ENCODE results near the gene TEX2. TPM values are rescaled to one million over a fixed set of nuclear protein-coding genes. Genes with fewer than 3 reads are reported as not detected.
A peak's percentile ranks its signal among the peaks of the same experiment; 100 is the strongest.

TEX2 gene
- total and polyA plus RNA-seq, 7 donors = 4.6 to 50.7 (median 39.3) TPM

DNA sequence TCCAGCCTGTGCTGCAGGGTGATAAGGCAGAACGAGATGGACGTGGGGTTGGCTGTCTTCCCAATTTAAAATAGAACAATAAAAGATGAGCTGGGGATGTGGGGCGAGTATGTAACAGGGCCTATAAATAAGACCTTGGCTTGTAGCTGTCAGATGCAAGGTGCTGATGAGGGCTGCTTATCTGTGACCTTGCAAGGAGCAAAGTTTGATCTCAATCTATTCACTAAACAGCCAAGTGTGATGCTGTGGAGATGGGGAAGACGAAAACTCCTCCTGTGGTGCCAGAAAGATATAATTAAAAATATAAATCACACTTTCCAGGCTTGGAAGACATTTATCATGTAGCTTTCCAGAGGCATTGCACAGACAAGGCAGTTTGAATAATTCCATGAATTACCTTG lies 26.7 kb upstream of the TEX2 start:
- 20 to 51% methylated on average over 4 of the region's 4 CpGs for WGBS, 2 donors
- no peak overlapping the region for H3K27ac ChIP-seq
- TF ChIP-seq POLR2A (IDR thresholded peaks at IDR 0.05) = no peak
- no peak for TF ChIP-seq CTCF (IDR thresholded peaks at IDR 0.05)
- TF ChIP-seq POLR2AphosphoS5 (IDR thresholded peaks at IDR 0.05) = no peak
- TF ChIP-seq EP300 (IDR thresholded peaks at IDR 0.05) = no peak
- peaks cover 0 to 5% (median 0%) of the 10 kb centered on the region in 4 donors for H3K9me3 ChIP-seq
- H3K27me3 ChIP-seq = no peaks in the 10 kb centered on the region
- intact Hi-C loops (cut with DNase I) = no loop called here
- H3K4me1 ChIP-seq = no peaks in the 10 kb centered on the region
- no peaks in the 10 kb centered on the region for H3K36me3 ChIP-seq
- no peak for DNase-seq
- H3K4me3 ChIP-seq = no peak overlapping the region

DNA sequence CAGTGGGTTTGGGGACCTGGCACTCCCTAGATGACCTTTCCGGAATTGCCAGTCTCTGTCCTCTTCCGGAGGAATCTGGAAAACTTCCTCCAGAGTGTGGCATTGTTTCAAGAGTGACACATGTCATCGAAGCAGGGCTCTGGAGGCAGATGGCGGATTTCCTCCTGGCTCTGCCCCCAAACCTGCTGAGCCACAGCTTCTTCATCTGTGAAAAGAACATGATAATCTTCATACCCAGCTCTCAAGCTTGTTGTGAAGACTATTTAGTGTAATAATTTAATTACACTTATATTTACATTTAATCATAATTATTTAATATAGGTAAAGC lies 19.7 kb upstream of the TEX2 start:
- no peak for TF ChIP-seq CTCF (IDR thresholded peaks at IDR 0.05)
- TF ChIP-seq POLR2A (IDR thresholded peaks at IDR 0.05) = no peak
- no peak for TF ChIP-seq EP300 (IDR thresholded peaks at IDR 0.05)
- no peak for TF ChIP-seq POLR2AphosphoS5 (IDR thresholded peaks at IDR 0.05)
- intact Hi-C loops (cut with DNase I) = loop anchor here (5.0 kb wide), 2 partner anchors 135 to 255 kb away; no protein-coding TSS in a partner anchor
- no peak overlapping the region for H3K27ac ChIP-seq
- no peak overlapping the region for H3K4me3 ChIP-seq
- no peak for DNase-seq
- 37 to 45% methylated on average over 4 of the region's 4 CpGs for WGBS, 2 donors
- peaks cover 0 to 10% (median 4%) of the 10 kb centered on the region in 4 donors for H3K4me1 ChIP-seq
- H3K9me3 ChIP-seq = no peaks in the 10 kb centered on the region
- H3K27me3 ChIP-seq = no peaks in the 10 kb centered on the region
- H3K36me3 ChIP-seq = no peaks in the 10 kb centered on the region

DNA sequence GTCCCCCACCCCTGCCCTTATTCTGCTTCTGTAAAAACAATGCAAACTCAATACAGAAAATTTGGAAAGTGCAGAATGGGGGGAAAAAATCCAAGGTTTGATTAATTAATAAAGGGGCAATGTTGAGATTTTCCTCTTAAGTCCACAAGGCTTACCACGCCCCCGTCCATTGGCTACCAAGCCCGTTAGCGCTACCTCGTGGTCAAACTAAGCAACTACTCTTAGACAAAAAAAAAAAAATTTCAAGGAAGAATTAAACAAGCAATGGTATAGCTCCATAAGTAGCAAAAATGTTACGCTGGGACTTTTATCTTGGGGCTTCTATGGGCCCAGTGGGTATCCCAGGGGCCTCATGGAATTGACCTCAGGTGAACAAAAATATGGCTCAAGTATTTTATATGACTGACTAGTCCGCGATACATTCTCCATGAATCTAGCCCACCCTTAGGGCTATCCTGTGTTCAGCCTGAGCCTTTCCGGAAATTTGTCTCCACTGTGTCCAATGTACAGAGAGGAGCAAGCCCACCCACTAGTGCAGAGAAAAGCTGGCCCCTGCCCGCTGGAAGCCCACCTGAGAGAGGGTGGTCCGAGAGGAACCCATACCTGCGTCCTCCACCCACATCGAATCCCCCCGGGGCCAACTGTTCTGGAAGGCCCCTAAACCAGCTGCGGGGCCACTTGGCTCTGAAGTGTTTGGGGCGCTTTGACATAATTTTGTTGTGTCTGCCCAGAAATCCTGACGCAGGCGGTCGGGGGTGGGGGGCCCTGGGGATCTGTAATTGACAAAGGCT lies 19.1 kb upstream of the TEX2 start:
- H3K27me3 ChIP-seq = no peaks in the 10 kb centered on the region
- intact Hi-C loops (cut with DNase I) = loop anchor here (5.0 kb wide), 2 partner anchors 135 to 255 kb away; no protein-coding TSS in a partner anchor
- H3K27ac ChIP-seq = no peak overlapping the region
- no peaks in the 10 kb centered on the region for H3K9me3 ChIP-seq
- peak; percentile 59 to 71 (median 64) for TF ChIP-seq CTCF (IDR thresholded peaks at IDR 0.05)
- no peak for TF ChIP-seq POLR2AphosphoS5 (IDR thresholded peaks at IDR 0.05)
- no peaks in the 10 kb centered on the region for H3K36me3 ChIP-seq
- peaks cover 0 to 16% (median 9%) of the 10 kb centered on the region in 4 donors for H3K4me1 ChIP-seq
- H3K4me3 ChIP-seq = no peak overlapping the region
- DNase-seq = peak; percentile 82
- 58% methylated on average over 19 of the region's 19 CpGs for WGBS, 2 donors

GRCh38 chr17:64278614-64279013 lies 15.6 kb upstream of the TEX2 start:
- DNase-seq = no peak
- Histone ChIP-seq H3K9me3 (no peaks in the 10 kb centered on the region), H3K4me3 (no peak overlapping the region), H3K4me1 (peaks cover 0 to 18% (median 11%) of the 10 kb centered on the region in 4 donors), H3K27me3 (no peaks in the 10 kb centered on the region), H3K36me3 (no peaks in the 10 kb centered on the region), H3K27ac (peak overlapping the region in 1 of 4 donors; percentile 66)
- 27 to 52% methylated on average over 3 of the region's 3 CpGs for WGBS, 2 donors
- no peak for TF ChIP-seq POLR2A (IDR thresholded peaks at IDR 0.05)
- TF ChIP-seq CTCF (IDR thresholded peaks at IDR 0.05) = no peak
- no peak for TF ChIP-seq POLR2AphosphoS5 (IDR thresholded peaks at IDR 0.05)
- TF ChIP-seq EP300 (IDR thresholded peaks at IDR 0.05) = no peak
- intact Hi-C loops (cut with DNase I) = no loop called here

All from sigmoid colon (tissue), 7 donors.